IMR-90 (cell line): ENCODE data around the gene LYPD6B. TPM values are rescaled to one million over a fixed set of nuclear protein-coding genes. Genes with fewer than 3 reads are reported as not detected.

ENCODE experiments used
- ATAC-seq: fragments of 200-7000 bp; cut with Tn5 transposase; 2 replicates; pipeline ENCODE4 v1.9.1; 2020; ENCODE audit warnings: low read depth, mild to moderate bottlenecking, moderate library complexity
- BruUV-seq: library from RNA; stranded (reverse); fragments of 400-500 nt; replicated peaks from 2 replicates; lab custom pipeline; 2021; lab: Mats Ljungman, UMichigan
- CTCF ChIA-PET: fragments of 300-600 bp; formaldehyde crosslinking; extraction: SDS; loops from one replicate; lab custom pipeline; 2021; ENCODE audit warnings: antibody characterized with exemption; lab: Yijun Ruan, JAX
- POLR2A ChIA-PET: fragments of 300-600 bp; sonication (Branson Sonifier 250); formaldehyde crosslinking; loops from one replicate; lab custom pipeline; 2022; ENCODE audit warnings: antibody characterized with exemption; ENCODE audit not compliant: unreplicated experiment; lab: Charles Lee
- DNase-seq: peaks from one replicate; pipeline ENCODE4 v3.0.0; 2013
- H2AFZ ChIP-seq: replicated peaks from 2 replicates; pipeline ENCODE3; 2013; ENCODE audit warnings: low read length, mild to moderate bottlenecking; ENCODE audit not compliant: poor library complexity
- H2AK5ac ChIP-seq: 2 replicates; pipeline ENCODE4 v1.6.1; 2013; ENCODE audit warnings: low read depth, low read length, inconsistent platforms
- H2AK9ac ChIP-seq: replicated peaks from 2 replicates; pipeline ENCODE3; 2013; ENCODE audit warnings: mild to moderate bottlenecking, low read depth, low read length, moderate library complexity; ENCODE audit not compliant: poor library complexity
- H2BK120ac ChIP-seq: 2 replicates; pipeline ENCODE4 v1.6.1; 2013; ENCODE audit warnings: low read depth, low read length, inconsistent platforms
- H2BK15ac ChIP-seq: 3 replicates; pipeline ENCODE4 v1.6.1; 2013; ENCODE audit warnings: low read depth, low read length, inconsistent platforms
- H2BK20ac ChIP-seq: 2 replicates; pipeline ENCODE4 v1.6.1; 2013; ENCODE audit warnings: low read depth, mild to moderate bottlenecking, inconsistent platforms, low read length, moderate library complexity
- H2BK5ac ChIP-seq: 2 replicates; pipeline ENCODE4 v1.6.1; 2013; ENCODE audit warnings: mild to moderate bottlenecking, low read depth, low read length, inconsistent platforms; ENCODE audit not compliant: poor library complexity, severe bottlenecking
- H3K14ac ChIP-seq: replicated peaks from 2 replicates; pipeline ENCODE4 v1.6.1; 2013; ENCODE audit warnings: low read depth, low read length, inconsistent platforms
- H3K18ac ChIP-seq: 2 replicates; pipeline ENCODE4 v1.6.1; 2013; ENCODE audit warnings: low read depth, low read length, control low read depth
- H3K23ac ChIP-seq: 2 replicates; pipeline ENCODE4 v1.6.1; 2013; ENCODE audit warnings: low read depth, low read length, inconsistent platforms
- H3K27ac ChIP-seq: 2 replicates; pipeline ENCODE4 v1.5.1; 2013; ENCODE audit warnings: mild to moderate bottlenecking, control low read depth, low read length; ENCODE audit not compliant: insufficient read depth
- H3K27me3 ChIP-seq: 2 replicates; pipeline ENCODE4 v1.6.1; 2013; ENCODE audit warnings: low read length; ENCODE audit not compliant: control insufficient read depth, insufficient read depth
- H3K36me3 ChIP-seq: 2 replicates; pipeline ENCODE4 v1.6.1; 2013; ENCODE audit warnings: low read length, mixed read lengths; ENCODE audit not compliant: control insufficient read depth, insufficient read depth
- H3K4ac ChIP-seq: 2 replicates; pipeline ENCODE4 v1.6.1; 2013; ENCODE audit warnings: low read depth, low read length, inconsistent platforms
- H3K4me1 ChIP-seq: 2 replicates; pipeline ENCODE4 v1.6.1; 2013; ENCODE audit warnings: low read length, mixed read lengths; ENCODE audit not compliant: control insufficient read depth, insufficient read depth
- H3K4me2 ChIP-seq: 2 replicates; pipeline ENCODE4 v1.6.1; 2013; ENCODE audit warnings: low read depth, mild to moderate bottlenecking, control low read depth, low read length, moderate library complexity
- H3K4me3 ChIP-seq: 2 replicates; pipeline ENCODE4 v1.5.1; 2013; ENCODE audit warnings: low read depth, mild to moderate bottlenecking, control low read depth, low read length, moderate library complexity; ENCODE audit not compliant: insufficient read depth
- H3K56ac ChIP-seq: 2 replicates; pipeline ENCODE4 v1.6.1; 2013; ENCODE audit warnings: low read length, inconsistent platforms; ENCODE audit not compliant: insufficient read depth; ENCODE audit errors: extremely low read depth
- H3K79me1 ChIP-seq, 2 experiments: 2 replicates each; pipeline ENCODE4 v1.6.1; 2013; ENCODE audit warnings: low read length in 2 of 2, inconsistent platforms in 1 of 2, low read depth in 1 of 2
- H3K9ac ChIP-seq: 2 replicates; pipeline ENCODE4 v1.6.1; 2013; ENCODE audit warnings: low read depth, low read length, control low read depth
- H3K9me1 ChIP-seq: 2 replicates; pipeline ENCODE4 v1.6.1; 2013; ENCODE audit warnings: low read length, inconsistent platforms; ENCODE audit not compliant: insufficient read depth
- H3K9me3 ChIP-seq: 2 replicates; pipeline ENCODE4 v1.6.1; 2013; ENCODE audit warnings: low read length; ENCODE audit not compliant: control insufficient read depth, insufficient read depth
- H4K20me1 ChIP-seq: 2 replicates; pipeline ENCODE4 v1.6.1; 2013; ENCODE audit warnings: low read length, inconsistent platforms; ENCODE audit not compliant: insufficient read depth
- H4K5ac ChIP-seq: 2 replicates; pipeline ENCODE4 v1.6.1; 2013; ENCODE audit warnings: mild to moderate bottlenecking, low read depth, low read length, control low read depth
- H4K8ac ChIP-seq, 2 experiments: 2 replicates each; pipeline ENCODE4 v1.6.1; 2013; ENCODE audit warnings: low read depth in 2 of 2, low read length in 2 of 2, control low read depth in 1 of 2, inconsistent platforms in 1 of 2
- H4K91ac ChIP-seq: 2 replicates; pipeline ENCODE4 v1.6.1; 2013; ENCODE audit warnings: low read depth, low read length, inconsistent platforms; ENCODE audit not compliant: insufficient read depth
- BHLHE40 ChIP-seq: fragments of 150-350 bp; IDR thresholded peaks from 2 replicates; pipeline ENCODE4 v1.6.1; 2016; ENCODE audit warnings: mild to moderate bottlenecking, low read depth, low read length
- CEBPB ChIP-seq: IDR thresholded peaks from 2 replicates; pipeline ENCODE4 v1.6.1; 2012; ENCODE audit warnings: low read depth, low read length, improper control_type of control experiment
- CHD1 ChIP-seq: IDR thresholded peaks from 2 replicates; pipeline ENCODE4 v1.6.1; 2012; ENCODE audit warnings: low read depth, low read length, improper control_type of control experiment
- CTCF ChIP-seq: conservative IDR thresholded peaks from 2 replicates; pipeline ENCODE4 v1.5.1; 2012; ENCODE audit warnings: mild to moderate bottlenecking, low read depth, low read length, improper control_type of control experiment
- ELK1 ChIP-seq: fragments of 150-350 bp; IDR thresholded peaks from 2 replicates; pipeline ENCODE4 v1.6.1; 2016; ENCODE audit warnings: low read depth, mild to moderate bottlenecking, low read length, moderate library complexity, borderline replicate concordance
- MAZ ChIP-seq: IDR thresholded peaks from 2 replicates; pipeline ENCODE4 v1.6.1; 2012; ENCODE audit warnings: low read depth, mild to moderate bottlenecking, low read length, improper control_type of control experiment, moderate library complexity, borderline replicate concordance
- MXI1 ChIP-seq: IDR thresholded peaks from 2 replicates; pipeline ENCODE4 v1.6.1; 2012; ENCODE audit warnings: low read depth, mild to moderate bottlenecking, low read length, moderate library complexity, borderline replicate concordance
- NFE2L2 ChIP-seq: fragments of 150-350 bp; IDR thresholded peaks from 2 replicates; pipeline ENCODE4 v1.6.1; 2016; ENCODE audit warnings: low read depth, mild to moderate bottlenecking, low read length
- POLR2A ChIP-seq: IDR thresholded peaks from 2 replicates; pipeline ENCODE4 v1.6.1; 2012; ENCODE audit warnings: mild to moderate bottlenecking, low read depth, low read length
- RAD21 ChIP-seq: IDR thresholded peaks from 2 replicates; pipeline ENCODE4 v1.6.1; 2012; ENCODE audit warnings: low read length, improper control_type of control experiment
- RCOR1 ChIP-seq: IDR thresholded peaks from 2 replicates; pipeline ENCODE4 v1.6.1; 2012; ENCODE audit warnings: mild to moderate bottlenecking, low read length, improper control_type of control experiment; ENCODE audit not compliant: insufficient replicate concordance
- RFX5 ChIP-seq: IDR thresholded peaks from 2 replicates; pipeline ENCODE4 v1.8.0; 2012; ENCODE audit warnings: low read depth, mild to moderate bottlenecking, low read length, moderate library complexity
- SMC3 ChIP-seq: fragments of 150-350 bp; IDR thresholded peaks from 2 replicates; pipeline ENCODE4 v1.6.1; 2016; ENCODE audit warnings: low read depth, mild to moderate bottlenecking, antibody characterized with exemption, low read length, moderate library complexity
- USF2 ChIP-seq: fragments of 150-350 bp; IDR thresholded peaks from 2 replicates; pipeline ENCODE4 v1.6.1; 2017; ENCODE audit warnings: mild to moderate bottlenecking, antibody characterized with exemption, low read length, low read depth
- WGBS, 2 experiments: methylation state at CpG; one replicate each; pipeline versions ENCODE4 v1.1.5 to v1.1.7; 2013; ENCODE audit warnings: missing lambda C conversion rate in 2 of 2; ENCODE audit not compliant: insufficient read length in 1 of 2; ENCODE audit errors: extremely low coverage in 2 of 2; 5-methylcytosine and 5-hydroxymethylcytosine counted together
- dilution Hi-C: fragments of 300-500 bp; cut with HindIII; formaldehyde crosslinking; loops from one replicate; pipeline ENCODE4 v1.14.3; 2018; ENCODE audit warnings: low sequenced_read_pairs; ENCODE audit not compliant: unreplicated experiment
- in situ Hi-C: fragments of 300-500 bp; cut with MboI; formaldehyde crosslinking; loops from 3 replicates; pipeline ENCODE4 v1.14.3; 2019; ENCODE audit warnings: low sequenced_read_pairs, inconsistent platforms, mixed read lengths
- intact Hi-C: fragments of 100-400 bp; cut with micrococcal nuclease; formaldehyde crosslinking; loops from 2 replicates; pipeline ENCODE4 v1.10.0; 2022
- polyA plus RNA-seq, 3 experiments: library from polyadenylated mRNA; depleted of rRNA; stranded (reverse); fragments of >200 nt; gene quantifications; 2 replicates each; pipeline ENCODE4 v1.2.3, GENCODE V29; 2012; ENCODE audit warnings: low replicate concordance in 1 of 3
- total RNA-seq: library from RNA; depleted of rRNA; stranded (reverse); fragments of >200 nt; gene quantifications from 2 replicates; pipeline ENCODE4 v1.2.3, GENCODE V29; 2012

Gene LYPD6B
- total and polyA plus RNA-seq, 2 of the 4 experiments (the other 2 are of a cell fraction) = 0.05 TPM; not detected in 1

- Histone ChIP-seq H3K9me1 (no peaks in the 10 kb centered on the region), H3K18ac (no peak overlapping the region), H2AK9ac (no peak overlapping the region), H2BK15ac (no peak overlapping the region), H3K79me1 (no peaks in the 10 kb centered on the region), H3K9me3 (no peaks in the 10 kb centered on the region), H3K56ac (no peak overlapping the region), H2AFZ (no peak overlapping the region), H4K91ac (no peak overlapping the region), H2AK5ac (no peak overlapping the region), H3K9ac (no peak overlapping the region), H3K36me3 (no peaks in the 10 kb centered on the region), H4K5ac (no peak overlapping the region), H3K23ac (no peak overlapping the region), H2BK20ac (no peak overlapping the region), H3K27me3 (no peaks in the 10 kb centered on the region), H3K4me2 (no peak overlapping the region), H3K4me1 (no peaks in the 10 kb centered on the region), H4K20me1 (no peaks in the 10 kb centered on the region), H3K4ac (no peak overlapping the region), H2BK5ac (no peak overlapping the region), H2BK120ac (no peak overlapping the region), H3K27ac (no peak overlapping the region), H3K4me3 (no peak overlapping the region), H4K8ac (no peak overlapping the region), H3K14ac (no peak overlapping the region)
- no CpG with 5 or more reads among the region's 3 CpGs for whole genome bisulfite sequencing, 2 experiments
- no peak for DNase-seq
- ChIA-PET POLR2A (no interaction called here), CTCF (no interaction called here)
- in situ Hi-C loops = no loop called here
- BruUV-seq = no TSS peak
- no peak for ATAC-seq
- dilution Hi-C loops = no loop called here
- intact Hi-C loops = no loop called here
- no peak for TF ChIP-seq POLR2A
- no peak for TF ChIP-seq SMC3
- TF ChIP-seq CHD1 = no peak
- TF ChIP-seq ELK1 = no peak
- no peak for TF ChIP-seq MXI1
- no peak for TF ChIP-seq CTCF
- no peak for TF ChIP-seq BHLHE40
- TF ChIP-seq MAZ = no peak
- TF ChIP-seq RAD21 = no peak
- no peak for TF ChIP-seq USF2
- no peak for TF ChIP-seq RCOR1
- no peak for TF ChIP-seq RFX5
- TF ChIP-seq NFE2L2 = no peak
- TF ChIP-seq CEBPB = no peak
Observed at GRCh38 chr2:149173220-149173619, 134.7 kb downstream of the LYPD6B start.
